Neural progenitor cell (in vitro differentiated cells): ENCODE results near the gene PITPNC1.
A peak's percentile ranks its signal among the peaks of the same experiment; 100 is the strongest.

Experiments
- CTCF ChIP-seq: fragments of 200-600 bp; sonication (generic); IDR thresholded peaks from 2 replicates; pipeline ENCODE4 v1.5.1; 2017; ENCODE audit warnings: antibody characterized with exemption, mild to moderate bottlenecking
- EZH2 ChIP-seq: fragments of 200-600 bp; sonication (generic); IDR thresholded peaks from 2 replicates; pipeline ENCODE4 v1.6.1; 2017; ENCODE audit warnings: antibody characterized with exemption, mild to moderate bottlenecking, moderate library complexity

GRCh38 chr17:67475161-67475937 is 98.3 kb downstream of the PITPNC1 start:
- no peak for TF ChIP-seq EZH2
- peak; percentile 83 for TF ChIP-seq CTCF
